HG03520 (cell line): ENCODE data around the gene CTNND2.

Source experiments
- ATAC-seq: cut with Tn5 transposase; IDR thresholded peaks from one replicate; pipeline ENCODE4 v1.9.1; 2021; ENCODE audit warnings: mild to moderate bottlenecking, moderate library complexity; ENCODE audit not compliant: unreplicated experiment

Gene CTNND2

GRCh38 chr5:11607944-11608483, 296.2 kb downstream of the CTNND2 start:
- no peak for ATAC-seq

DNA sequence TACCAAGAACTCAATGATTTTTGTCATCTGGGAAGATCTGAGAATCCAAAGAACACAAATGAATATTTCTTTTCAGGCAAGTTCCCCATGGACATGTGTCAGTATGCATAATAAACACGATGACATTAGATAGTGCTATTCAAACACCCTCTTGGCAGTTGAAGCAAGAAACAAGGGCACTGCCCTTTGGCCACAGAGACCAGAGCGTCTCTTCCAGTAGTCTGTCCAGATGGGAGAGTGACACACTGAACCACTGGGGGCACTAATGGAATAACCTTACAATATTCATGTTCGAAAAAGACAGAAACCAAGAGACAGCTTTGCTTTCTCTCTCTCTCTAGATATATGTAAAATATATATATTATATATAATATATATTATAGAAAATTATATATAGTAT, 301.9 kb downstream of the CTNND2 start:
- no peak for ATAC-seq

DNA sequence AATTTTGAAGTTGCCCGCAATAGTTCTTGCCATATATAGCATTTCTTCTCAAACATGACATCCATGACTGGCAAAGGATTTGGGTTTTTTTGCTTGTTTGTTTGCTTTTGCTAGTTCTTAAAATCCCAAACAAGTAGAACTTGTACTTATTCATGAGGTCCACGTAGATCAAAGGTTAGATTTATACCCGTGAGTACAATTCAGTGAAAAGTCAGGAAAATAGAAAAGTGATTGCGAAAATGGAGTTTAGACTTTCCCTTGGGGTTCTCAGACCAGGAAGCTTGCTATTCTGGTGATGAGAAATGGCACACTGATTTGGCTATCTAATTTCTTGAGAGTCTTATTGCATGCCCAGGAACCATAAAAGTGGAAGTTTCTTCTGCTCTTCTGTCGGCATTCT, 304.7 kb downstream of the CTNND2 start:
- ATAC-seq = no peak

DNA sequence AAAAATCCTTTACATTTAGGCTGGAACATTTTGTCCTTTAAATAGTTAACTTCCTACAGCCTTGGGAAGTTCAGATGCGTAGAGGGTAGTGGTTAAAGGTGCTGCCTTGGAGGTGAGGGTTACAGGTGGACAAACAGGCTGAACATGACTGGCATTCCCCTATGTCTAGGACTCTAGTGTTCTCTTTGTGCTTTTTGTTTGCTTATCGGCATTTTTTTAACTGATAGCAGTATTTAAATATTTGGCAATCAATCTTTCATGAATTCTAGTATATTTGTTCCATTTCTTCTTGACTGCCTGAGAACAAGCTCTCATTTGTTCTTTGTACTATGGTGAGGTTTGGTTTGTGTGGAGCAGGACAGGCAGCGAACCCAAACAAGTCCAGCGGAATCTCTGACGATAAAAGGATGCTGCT, 307.6 kb downstream of the CTNND2 start:
- ATAC-seq = no peak

GRCh38 chr5:11596185-11596584, 308.1 kb downstream of the CTNND2 start:
- ATAC-seq = no peak

GRCh38 chr5:11595045-11595444, 309.2 kb downstream of the CTNND2 start:
- no peak for ATAC-seq

GRCh38 chr5:11594021-11594420, 310.2 kb downstream of the CTNND2 start:
- ATAC-seq = no peak

GRCh38 chr5:11590475-11590874, 313.8 kb downstream of the CTNND2 start:
- ATAC-seq = no peak

DNA sequence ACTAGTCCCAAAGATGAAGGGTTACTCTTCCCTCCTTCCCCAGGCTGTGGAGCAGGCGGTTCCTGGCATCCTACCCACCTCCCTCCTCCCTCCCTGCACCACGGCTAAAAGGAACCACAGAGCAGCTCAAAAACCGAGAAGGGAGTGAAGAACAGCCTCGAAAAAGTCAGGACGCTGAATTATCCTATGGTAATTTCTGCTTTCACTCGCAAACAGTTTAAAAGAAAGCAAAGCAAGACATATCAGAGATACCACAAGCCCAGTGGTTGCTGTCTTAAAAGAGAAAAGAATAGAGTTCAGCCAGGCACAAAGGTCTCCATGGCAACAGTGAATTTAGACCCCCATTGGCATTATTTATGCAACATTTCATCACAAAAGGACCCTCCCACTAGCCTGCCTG, 315.4 kb downstream of the CTNND2 start:
- ATAC-seq = no peak

DNA sequence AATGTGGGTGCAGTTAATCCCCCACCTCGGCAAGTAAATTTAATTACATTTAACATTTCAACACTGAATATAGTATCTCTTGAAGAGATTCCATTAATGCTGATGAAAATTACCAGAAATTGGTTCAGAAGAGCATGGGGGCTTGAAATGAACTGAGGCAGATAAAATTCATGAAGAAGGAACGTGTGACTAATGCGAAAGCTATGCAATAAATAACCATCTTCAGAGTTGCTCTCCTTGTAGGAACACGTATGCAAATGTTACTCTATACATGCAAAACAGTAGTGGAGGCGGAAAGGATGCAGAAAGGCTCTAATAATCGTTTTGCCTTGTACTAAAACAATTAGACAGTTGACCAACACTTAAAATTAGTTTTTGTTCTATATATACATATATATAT, 320.2 kb downstream of the CTNND2 start:
- ATAC-seq = no peak

DNA sequence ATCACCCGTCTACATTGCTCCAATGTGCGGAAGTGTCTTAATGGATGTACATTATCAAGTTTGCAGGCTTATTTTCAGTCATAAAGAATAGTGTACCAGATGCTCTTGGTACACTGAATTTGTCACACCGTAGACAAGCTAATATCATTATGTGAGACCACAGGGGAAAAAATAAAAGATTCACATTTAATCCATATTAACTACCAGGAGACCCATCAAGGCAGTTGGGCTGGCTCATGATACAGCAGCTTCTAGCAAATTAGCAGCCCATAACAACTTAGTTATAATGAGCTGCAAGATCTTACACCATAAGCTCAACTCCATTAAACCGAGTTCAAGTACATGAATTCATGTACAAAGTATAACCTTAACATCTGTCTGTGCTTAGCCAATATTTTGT, 324.9 kb downstream of the CTNND2 start:
- ATAC-seq = no peak

- no peak for ATAC-seq
These were observed 329.5 kb downstream of the CTNND2 start for GRCh38 chr5:11574787-11575186.

DNA sequence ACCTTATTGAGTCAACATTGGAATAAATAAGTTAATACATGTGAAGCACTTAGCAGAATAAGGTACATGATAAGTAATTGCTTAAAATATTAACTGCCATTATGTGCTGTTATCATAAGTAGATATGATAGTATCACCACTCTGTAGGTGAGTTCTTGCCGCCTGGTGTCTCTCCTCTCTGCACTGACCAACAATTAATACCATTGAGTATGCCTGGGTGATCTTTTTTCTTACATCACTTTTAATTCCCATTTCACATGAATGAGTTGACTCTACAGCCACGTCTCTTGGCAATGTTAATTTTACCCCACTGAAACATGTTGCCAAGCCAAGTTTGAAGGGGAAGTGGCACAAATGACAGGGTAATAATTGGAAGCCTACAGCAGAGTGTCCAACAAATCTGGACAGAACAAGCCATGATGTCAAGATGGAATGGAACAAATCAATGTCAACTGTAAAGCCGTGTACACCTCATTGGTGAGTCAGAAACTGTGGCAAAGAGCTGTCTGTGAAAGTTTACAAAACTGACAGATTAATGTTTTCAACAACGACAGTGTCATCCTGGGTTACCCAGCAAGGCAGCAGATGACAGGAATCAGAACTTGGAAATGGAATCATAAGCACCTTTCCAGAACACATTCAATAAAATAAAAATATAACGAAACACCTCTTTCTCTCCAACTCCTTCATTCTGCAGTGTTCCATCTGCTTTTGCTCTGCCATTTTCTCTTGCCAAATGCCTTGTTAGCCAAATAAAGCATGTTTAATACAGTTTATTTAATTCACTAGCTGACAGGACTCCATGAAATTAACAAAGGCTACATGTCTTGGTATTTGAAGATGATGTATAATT, 330.9 kb downstream of the CTNND2 start:
- no peak for ATAC-seq

- ATAC-seq = no peak
These were observed 339.5 kb downstream of the CTNND2 start for GRCh38 chr5:11564706-11565105.

- ATAC-seq = no peak
These were observed 340.4 kb downstream of the CTNND2 start for GRCh38 chr5:11563822-11564221.

DNA sequence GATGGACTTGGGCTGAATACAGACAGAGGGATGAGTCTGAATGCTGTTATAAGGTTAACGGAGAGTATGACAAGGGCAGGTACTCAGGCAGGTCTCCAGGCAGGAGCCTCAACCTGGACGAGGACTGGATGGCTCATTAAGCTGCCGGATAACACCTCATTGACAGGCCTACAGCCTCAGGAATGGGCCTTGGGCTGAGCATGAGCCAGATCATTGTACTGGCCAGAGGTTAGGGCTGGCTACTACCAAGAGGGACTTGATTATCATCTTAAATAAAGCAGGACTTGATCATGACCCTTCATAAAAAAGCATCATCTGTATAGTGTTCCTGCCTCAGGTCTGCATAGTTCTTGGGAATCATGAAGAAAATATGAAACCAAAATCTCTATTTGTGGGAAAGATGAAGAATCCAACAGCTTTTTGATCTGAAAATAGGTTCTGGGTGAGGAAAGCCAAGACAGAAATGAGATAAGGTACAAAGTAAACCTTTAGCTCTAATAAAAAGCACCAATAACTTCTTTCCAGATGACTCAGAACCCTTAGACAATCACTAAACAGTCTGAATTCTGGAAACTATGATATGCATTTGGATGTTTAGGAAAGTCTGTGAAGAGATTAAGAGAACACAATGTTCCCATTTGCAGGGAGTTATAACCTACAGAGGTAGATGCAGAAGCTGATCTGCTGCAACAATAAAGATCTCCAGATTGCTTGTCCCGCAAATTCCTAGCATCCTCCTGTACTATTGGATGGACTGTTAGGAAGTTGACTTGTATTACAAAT, 343.1 kb downstream of the CTNND2 start:
- ATAC-seq = no peak

DNA sequence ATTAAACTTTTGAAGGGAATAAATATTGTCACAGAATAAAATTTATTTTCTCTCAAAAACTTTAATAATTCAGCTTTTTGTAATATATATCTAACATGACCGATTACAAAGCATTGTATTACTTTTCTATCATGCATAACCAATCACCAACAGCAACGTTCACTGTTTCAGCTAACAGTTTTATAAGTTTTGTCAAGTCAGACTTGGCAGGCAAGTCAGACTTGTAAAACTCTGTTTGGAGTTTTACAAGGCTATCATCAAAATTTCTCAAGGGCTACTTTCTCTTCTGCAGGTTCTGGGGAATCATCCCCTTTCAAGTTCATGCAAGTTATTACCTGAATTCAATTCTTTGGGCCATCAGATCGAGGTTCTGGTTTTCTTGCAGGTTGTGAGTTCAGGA, 347.2 kb downstream of the CTNND2 start:
- ATAC-seq = no peak

DNA sequence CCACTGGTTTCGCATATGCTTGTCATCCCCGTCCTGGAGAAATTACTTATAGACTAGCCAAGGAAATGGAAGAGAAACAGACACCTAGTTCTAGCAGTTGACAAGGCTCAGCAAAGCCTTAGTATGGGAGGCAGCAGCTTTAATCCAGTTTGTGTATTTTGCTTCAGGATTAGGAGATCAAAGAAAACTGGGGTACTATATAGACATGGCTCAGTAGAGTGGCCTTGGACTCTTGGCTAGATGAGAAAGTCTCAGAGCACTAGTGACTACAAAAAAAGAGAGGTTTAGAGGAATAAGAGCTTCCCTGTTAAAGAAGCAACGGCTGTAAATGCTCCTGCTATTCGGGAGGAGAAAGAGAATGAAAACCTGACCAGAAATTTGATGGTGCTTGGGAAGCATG, 349.1 kb downstream of the CTNND2 start:
- no peak for ATAC-seq

DNA sequence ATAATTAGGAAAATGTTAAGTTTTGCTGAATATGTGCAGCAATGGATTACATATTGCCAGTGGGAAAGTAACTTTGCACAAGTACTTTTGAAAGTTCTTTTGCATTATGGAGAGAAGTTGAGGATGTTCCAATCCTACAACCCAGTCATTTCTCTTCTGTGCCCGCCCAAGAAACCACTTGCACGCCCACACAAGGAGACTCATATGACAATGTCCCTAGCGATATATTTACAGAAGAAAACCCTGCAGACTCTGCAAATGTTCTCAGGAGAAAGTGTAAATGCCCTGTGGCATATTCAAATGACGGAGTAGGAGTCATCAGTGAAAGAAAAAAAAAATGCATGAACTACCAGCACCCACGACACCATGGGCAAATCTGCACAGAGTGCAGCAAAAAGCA, 356.5 kb downstream of the CTNND2 start:
- no peak for ATAC-seq

GRCh38 chr5:11547140-11547539, 357.1 kb downstream of the CTNND2 start:
- ATAC-seq = no peak

DNA sequence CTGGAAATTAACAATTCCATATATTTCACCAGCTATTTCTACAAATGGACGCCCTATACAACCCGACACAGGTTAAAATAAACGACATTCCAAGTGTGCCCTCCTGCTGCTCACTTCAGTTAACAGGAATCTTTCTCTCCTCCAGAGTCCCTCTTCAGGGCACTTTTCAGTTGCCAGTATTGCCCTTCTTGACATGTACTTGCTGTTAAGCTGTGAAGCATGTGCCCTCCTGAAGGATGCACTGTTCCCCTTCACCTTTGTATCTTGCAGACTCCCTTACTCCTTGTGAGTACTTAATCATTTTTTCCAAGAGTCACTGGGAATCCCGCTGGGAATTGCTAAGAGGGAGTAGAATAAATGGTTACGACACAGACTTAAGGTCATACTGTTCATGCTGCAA, 364.1 kb downstream of the CTNND2 start:
- ATAC-seq = no peak
